Cortex of kidney (tissue), 1 donor: ENCODE results near the gene CDK5.
A peak's percentile ranks its signal among the peaks of the same experiment; 100 is the strongest.
"Not testable (repeated sequence)": the region's sequence is repeated elsewhere in the genome, so short reads cannot be mapped to it uniquely, and the experiment has no call there.

ENCODE experiments used
- DNase-seq: peaks from one replicate; lab custom pipeline; 2025; lab: John Stamatoyannopoulos, UW

The CDK5 gene

DNA sequence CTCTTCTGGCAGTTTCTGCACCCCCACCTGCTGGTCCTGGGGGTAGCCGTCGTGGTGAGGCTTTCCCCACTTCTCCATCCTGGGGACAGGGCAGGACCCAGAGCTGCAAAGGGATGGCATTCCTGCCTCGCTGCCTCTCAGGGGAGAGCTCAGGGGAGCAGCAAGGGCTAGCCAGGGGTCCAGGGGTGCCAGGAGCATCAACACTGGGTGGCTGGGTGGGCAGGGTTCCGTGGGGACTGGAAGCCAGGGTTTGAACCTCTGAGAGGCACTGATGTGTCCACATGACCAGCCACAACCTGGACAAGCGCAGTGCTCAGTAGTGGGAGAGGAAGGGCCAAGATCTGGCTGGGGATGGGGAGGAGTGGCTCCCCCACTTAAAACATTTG is 23.8 kb downstream of the CDK5 start:
- DNase-seq = no peak

DNA sequence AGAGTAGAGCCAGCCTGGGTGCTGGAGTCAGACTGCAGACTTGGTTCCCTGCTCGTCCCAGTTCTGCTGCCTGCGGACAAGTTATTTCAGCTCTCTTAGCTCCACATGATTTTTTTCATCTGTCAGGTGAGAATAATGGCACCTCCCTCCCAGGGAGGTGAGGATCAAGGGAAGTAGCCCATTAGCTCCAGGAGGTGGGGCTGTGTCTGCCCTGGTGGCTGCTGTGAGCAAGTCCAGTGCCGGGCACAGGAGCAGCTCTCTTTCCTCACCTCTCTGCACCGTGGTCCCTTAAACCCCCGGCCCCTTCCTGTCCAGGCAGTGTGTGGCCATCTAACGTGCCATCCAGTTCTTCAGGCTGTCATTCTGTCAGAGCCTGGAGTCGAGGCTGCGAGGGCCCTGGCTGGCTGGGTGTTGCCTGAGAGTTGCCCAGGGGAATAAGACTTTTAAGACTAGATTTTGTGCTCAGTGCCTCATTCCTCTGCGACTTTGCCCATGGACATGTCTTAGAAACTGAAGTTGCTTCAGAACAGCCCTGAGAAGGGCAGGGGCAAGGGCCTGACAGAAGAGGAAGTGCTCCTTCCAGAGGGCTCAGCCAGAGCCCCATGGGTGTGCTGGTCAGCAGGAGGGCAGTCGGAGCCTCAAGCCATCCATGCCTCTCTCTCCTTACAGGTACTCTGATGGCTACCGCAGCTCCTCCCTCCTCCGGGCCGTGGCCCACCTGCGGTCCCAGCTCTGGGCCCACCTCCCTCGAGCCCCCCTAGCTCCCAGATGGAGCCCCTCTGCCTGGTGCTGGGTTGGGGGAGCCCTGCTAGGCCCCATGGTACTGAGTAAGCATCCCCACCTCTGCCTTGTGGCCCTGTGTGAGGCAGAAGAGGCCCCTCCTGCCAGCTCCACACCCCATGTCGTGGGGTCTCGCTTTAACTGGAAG is 24.5 kb downstream of the CDK5 start:
- no peak for DNase-seq

DNA sequence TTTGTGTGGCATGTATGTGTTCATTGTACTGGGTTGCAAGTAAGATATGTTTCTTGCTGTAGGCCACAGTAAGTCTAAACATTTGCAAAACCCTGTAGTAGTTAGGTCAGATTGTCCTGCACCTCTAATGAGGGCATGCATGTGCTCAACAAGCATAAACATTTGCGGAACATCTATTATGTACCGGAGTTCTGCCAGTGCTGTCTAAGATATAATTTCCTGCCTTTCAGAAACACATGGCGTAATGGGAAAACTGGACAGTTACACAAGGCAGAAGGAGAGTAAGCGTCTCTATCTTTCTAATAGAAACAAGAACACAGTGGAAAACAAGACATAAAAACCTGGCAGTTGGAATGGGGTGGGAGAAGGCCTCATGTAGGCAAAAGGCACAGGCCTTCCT is 26.7 kb downstream of the CDK5 start:
- no peak for DNase-seq

- DNase-seq = no peak
These were observed 28.7 kb downstream of the CDK5 start for GRCh38 chr7:151028948-151029501.

- peak; percentile 29 for DNase-seq
These were observed 29.4 kb downstream of the CDK5 start, which contains the start of gene ABCB8 for GRCh38 chr7:151028131-151028947. ABCB8 (plus strand) TSS chr7:151028450; CDS start chr7:151028516, 66 bp downstream.

DNA sequence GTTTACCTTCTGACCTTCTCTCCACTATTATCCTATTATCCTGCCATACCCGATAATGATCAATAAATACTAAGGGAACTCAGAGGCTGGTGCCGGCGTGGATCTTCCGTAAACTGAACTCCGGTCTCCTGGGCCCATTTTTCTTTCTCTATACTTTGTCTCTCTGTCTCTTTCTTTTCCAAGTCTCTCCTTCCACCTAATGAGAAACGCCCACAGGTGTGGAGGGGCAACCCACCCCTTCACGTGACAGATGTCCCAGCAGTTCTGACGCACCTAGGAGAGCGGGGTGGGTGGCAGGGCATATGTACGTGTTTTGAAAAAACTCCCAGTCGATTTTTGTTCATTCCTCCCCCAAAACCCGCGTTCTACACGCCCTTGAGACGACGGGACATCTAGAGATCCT is 30.0 kb downstream of the CDK5 start:
- not testable (repeated sequence) for DNase-seq

- DNase-seq = not testable (repeated sequence)
These were observed 30.6 kb downstream of the CDK5 start for GRCh38 chr7:151026771-151027727.

DNA sequence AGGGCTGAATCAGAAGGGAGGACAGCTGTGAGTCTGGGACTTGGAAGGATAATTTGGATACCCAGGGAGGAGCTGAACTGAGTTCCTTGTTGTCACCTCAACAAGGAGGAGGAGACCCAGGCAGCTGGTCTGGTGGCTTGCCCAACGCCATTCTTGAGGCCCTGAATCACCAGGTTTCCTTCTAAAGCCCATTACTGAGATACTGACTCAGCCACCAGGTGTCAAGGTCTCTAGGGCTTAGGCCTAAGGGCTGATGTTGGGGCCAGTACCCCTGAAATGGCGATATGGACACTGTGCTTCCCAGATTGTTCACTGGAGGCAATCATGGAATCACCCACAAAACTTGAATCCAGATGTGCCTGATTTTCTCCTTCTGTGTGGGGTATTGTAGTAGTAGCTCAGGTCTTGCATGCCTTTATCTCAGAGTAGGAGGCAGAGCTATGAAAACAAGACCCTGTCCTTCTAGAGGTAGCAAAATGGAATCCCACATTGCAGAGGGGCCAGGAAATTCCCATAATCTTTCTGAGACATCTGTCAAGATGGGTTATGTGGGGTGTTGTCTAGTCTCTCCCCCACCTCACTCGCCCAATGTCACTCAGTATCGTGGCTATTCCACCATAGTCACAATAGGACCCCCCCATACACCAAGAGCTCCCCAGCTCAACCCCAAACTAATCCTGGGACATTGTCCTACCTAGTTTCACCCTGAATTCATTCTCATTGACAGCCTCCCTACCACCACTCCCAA is 31.6 kb downstream of the CDK5 start:
- no peak for DNase-seq

- DNase-seq = no peak
These were observed 33.2 kb downstream of the CDK5 start, which contains the start of gene ATG9B for GRCh38 chr7:151024435-151025056. ATG9B (minus strand) TSS chr7:151024494; CDS start chr7:151024423, 71 bp downstream.

- DNase-seq = no peak
These were observed 34.5 kb downstream of the CDK5 start for GRCh38 chr7:151023232-151023631.

DNA sequence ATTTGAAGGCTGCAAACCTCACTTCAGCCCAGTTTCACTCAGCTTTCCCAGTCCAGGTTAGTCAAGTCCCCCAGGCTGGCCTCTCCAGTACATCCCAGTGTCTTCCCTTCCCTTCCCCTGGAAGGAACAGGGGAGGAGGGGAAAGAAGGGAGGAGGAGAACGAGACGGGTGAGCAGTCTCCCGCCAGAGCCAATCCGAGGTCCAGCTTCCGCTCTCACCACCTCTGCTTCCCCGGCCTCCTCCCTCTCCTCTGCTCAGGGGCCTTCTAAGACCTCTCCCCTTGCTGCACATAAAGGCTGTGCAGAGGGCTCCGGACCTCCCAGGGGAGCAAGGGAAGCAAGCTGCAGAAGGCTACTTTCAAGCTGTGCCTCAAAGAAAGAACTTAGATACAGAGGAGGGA is 37.5 kb downstream of the CDK5 start:
- no peak for DNase-seq

DNA sequence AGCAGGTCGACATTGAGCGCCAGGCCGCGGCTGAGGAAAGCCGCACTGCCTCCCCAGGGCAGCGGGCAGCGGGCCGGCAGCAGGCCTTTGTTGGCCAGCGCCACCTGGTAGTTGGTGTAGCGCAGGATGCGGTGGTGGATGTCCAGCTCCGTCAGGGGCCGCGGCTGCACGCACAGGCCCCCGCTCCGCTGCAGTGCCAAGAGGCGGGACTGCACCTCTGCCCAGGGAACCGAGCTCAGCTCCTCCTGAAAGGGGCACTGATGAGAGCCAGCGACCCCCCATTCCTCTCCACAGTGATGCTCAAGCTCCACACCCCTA is 38.6 kb downstream of the CDK5 start:
- no peak for DNase-seq

DNA sequence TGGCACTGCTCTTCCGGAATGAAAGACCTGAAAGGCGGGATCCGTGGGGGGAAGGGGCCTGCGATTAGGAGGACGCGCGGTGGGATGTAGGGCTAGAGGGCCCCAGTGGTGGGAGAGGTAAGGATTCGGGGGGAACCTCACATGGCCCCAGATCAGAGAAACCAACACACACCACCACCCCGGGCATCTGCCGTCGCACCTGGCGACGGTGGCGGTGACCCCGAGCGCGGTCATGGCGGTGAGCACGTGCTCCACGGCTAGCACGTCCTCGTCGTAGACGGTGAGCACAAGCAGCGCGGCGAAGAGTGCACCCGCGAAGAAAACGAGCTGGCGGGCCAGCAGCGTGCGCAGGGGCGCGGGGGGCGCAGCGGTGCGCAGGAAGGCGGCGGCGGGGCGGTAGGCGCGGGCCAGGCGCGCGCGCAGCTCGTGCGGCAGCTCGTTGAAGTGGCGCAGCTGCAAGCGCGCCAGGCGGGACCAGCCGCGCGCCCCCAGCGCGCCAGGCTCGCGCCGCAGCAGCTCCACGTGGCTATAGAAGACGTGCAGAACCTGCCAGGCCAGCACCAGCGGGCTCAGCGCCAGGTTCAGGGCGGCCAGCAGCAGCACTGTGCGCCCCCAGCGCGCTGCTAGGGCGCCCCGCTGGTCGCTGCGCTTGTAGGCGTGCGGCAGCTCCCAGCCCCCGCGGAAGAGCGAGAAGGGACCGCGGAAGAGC is 39.1 kb downstream of the CDK5 start:
- DNase-seq = no peak

GRCh38 chr7:151017953-151018420 is 39.7 kb downstream of the CDK5 start:
- no peak for DNase-seq

DNA sequence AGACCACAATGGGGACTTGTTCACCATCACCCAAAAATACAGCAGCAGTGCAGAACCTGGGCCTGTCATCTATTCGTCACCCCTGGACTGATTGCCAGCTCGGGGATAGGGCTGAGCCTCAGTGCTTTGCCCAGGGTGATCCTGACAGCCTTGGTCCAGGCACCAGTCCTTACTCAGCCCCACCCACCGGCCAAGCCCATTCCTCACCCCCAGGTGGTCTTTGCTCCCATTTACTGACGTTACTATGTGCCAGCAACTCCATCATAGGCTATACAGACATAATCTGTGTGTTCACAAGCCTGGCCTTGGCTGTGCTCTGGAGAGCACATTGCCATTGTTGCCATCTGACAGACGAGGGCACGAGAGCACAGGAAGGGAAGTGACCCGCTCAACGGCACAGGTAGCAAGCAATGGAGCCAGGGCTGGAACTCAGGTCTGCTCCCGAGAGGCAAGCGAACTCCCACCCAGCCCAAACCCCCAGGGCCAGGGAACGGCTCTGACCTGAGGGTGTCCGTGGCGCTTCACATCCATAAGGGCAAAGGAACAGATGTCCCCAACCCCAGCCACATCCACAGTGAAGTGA is 40.2 kb downstream of the CDK5 start:
- no peak for DNase-seq

- no peak for DNase-seq
These were observed 40.8 kb downstream of the CDK5 start for GRCh38 chr7:151016942-151017341.

DNA sequence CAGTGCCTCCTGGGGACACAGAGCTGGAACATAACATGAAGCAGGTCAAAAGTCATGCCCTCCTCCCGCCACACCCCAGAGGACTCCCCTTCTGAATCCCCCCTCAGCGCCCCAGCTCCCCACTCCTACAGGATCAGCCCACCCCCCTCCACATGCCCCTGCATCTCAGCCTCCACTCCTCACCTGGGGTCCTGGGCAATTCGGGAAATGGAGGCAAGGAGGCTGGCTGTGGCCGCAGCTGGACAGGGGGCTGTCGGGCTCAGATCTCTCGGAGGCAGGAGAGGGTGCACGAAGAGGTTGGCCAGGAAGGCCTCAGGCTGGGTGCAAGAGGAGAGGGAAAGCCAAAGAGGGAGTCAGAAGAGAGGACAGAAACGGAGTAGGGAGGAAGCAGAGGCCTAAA is 41.2 kb downstream of the CDK5 start:
- DNase-seq = no peak

DNA sequence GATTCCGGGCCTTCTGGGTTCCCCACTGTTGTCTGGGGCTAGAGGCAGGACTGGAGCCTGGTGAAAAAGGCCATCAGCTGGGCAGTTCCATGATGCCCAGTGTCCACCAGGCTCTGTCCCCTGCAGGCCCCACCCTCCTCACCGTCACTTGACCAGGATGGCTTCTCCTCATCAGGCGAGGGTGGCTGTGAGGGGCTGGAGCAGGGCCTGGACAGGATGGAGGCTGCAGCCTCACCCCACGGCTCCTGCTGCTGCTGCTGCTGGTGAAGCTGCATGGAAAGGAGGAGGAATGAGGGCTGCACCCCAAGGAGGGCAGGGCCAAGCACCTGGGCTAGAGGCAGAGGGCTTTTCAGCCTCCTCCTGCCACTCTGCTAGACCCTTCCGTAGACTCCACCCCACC is 41.7 kb downstream of the CDK5 start:
- DNase-seq = no peak

DNA sequence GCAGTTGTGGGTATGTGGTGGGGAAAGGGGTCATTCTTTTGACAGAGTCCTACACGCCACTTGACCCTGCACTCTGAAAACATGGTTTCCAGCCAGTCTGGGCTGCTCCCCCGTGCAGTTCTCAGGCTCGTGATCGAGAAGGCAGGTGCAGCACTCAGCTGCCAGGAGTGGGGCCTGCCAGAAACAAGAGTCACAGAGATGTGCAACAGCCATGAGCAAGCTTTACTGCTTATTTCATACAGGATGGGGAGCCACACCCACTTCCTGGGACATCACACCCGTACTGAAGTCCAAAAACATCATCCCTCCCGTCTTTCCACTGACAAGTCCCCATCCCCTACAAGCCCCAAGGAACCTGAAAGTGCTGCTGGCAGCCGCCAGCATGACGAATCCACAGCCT is 42.7 kb downstream of the CDK5 start:
- no peak for DNase-seq
